Measurements from ENCODE around the gene CHADL.

CHADL gene

DNA sequence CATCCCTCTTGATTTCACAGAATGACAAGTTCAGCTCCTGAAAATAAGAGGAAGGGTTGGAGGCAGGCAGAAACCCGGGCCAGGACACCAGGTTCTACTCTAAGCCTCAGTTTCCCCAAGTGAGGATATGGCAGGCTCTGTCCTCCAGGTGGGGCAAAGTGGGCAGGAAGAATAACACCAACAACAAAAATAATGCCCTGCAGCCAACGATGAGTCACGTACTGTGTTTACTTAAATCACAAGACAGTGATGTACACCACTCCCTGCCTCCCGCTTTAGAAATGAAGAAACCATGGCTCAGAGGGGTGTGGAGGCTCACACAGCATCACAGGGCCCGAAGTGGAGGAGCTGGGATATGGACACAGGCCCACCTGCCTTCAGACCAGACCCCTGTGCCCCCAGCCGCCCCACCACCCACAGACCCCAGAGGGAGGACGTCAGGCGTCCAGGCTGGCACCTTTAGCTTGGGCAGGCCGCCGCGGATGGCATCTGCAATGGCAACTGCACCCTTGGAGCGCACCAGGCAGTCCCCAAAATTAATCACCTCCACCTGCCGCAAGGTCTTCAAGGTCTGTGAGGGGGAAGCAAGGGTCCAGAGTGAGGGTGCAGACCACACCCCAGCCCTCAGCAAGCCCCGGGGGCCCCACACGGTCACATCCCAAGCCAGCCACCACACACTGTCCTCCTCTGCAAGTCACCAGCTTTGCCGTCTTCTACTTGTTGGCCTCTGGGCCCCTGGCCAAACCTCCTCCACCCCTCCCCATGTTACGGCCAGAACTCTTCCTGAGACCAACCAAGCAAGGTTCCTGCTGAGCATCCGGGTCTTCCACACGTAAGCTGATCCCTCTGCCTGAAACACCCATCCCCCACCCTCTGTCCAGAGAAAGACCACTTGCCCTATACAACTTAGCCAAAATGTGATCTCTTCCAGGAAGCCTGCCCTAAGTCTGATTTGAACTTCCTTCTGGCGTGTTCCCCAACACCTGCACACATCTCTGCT, 15.8 kb upstream of the CHADL start:
- DNase-seq = no peak

DNA sequence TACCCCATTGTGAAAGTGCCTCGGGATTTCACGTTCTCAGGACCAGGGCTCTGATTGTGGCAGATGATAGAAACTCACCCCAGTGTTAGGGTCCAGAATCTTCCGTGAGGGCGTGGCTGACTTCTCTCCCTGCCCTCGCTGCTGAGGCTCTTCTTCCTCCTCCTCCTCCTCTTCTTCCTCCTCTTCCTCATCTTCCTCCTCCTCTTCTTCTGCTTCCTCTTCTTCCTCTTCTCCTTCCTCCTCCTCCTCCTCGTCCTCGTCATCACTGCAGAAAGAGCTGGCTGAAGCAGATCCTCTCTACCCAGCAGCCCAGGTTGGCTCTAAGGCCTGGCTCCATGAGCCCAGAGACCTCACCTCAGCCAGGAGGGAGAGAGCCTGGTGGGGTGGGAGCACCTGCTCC, 13.5 kb upstream of the CHADL start:
- DNase-seq = no peak

DNA sequence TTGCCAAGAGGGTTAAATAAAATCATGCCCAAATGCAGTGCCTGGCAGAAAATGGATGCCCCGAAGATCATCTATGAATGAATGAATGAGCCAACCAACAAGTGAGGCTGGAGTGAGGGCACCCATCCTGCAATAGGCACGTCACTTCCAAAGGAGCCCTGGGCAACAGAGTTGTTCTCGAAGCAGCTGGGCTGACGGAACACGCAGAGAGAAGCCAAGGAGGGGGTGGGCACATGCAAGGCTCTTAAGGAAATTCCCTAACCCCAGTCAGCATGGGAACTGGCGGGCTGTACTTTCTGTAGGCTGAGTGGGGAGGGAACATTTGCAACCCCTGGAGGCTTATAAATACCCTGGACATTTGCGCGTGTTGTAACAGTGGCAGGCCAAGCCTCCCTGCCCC, 11.6 kb upstream of the CHADL start:
- no peak for DNase-seq

DNA sequence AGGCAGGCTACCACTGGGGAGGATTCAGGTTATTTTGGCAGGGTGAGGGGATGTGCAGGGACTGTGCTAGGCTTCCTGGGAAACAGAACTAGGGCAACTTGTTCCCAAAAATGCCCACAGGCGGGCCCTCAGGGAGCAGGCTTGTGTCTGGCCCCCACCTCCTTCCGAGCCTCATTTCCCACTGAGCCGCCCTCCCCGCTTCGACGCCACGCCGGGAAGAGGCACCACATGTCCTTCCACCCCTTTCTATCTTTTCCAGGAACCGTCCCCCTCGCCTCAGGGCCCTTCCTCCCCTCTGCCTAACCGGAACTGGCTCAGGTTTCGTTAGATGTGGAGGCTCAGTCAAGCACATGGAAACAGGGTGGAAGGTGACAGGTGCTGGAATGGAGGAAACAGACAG, 9.4 kb upstream of the CHADL start:
- no peak for DNase-seq

DNA sequence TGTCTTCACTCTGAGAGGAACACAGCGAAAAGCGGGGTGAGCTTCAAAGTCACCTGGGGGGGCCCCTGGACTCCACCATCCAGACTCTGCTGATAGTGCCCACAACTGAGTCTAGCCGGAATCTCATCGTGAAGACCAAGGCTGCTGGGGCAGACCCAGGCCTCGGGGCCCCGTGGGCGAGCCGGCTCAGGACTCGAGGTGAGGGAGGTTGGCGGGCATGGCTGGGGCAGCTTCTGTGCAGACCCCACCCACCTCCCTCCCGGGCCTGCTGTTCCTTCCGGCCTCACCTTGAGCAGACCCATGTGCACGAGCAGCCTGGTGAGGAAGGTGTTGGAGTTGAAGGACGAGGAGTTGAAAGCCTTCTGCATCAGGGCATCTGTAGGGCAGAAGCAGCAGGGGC, 8.7 kb upstream of the CHADL start:
- DNase-seq = no peak

DNA sequence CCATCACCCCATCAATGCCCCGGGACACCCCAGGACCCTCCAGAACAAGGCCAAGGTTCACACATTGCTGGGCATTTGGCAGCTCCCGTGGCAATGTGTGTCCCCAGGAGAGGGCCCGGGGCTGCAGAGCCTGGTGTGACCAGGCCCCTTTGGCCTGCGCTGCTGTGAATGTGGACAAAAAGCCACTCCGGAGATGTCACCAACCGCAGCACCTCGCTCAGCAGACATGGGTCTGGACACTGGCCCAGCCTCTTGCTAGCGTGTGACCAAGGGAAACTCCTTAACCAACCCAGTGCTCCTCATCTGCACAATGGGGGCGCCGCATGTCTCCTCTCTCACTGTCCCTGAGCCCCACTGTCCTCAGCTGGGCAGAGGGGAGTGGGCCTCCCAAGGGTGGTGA, 8.0 kb upstream of the CHADL start:
- DNase-seq = no peak

DNA sequence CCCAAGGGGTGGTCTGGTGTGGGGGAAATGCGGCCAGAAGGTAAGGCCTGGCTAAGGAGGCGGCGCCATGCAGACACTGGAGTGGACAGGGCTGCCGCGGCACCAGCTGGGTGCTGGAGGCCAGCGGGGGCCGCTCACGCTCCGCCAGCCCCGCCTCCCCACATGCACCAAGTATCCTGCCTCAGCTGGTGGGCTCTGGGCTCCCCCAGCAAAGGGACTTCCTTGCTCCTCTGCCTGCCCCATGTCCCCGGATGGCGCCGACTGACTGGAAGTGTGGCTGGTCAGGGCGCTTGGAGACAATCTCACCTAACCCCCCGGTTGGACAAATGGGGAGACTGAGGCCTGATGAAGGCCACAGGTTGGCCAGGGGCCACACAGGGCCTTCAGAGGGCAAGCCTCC, 7.6 kb upstream of the CHADL start:
- DNase-seq = no peak

DNA sequence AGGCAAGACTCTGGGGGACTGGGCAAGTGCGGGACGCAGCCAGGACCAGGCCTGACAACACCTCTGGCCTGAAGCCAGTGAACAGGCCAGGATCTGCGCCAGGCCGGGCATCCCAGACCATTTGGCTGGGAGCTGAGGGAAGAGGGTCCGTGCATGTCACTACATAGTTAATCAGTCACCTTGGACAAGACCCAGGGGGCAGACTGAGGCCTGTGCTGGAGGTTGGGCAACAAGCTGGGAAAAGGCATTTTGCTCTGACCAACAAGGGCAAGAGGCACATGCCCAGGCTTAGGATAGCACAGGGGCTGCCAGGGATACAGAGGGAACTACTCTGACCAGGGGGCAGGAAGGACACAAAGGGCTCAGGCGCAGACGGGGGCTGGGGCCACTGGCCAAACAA, 7.0 kb upstream of the CHADL start:
- DNase-seq = no peak

DNA sequence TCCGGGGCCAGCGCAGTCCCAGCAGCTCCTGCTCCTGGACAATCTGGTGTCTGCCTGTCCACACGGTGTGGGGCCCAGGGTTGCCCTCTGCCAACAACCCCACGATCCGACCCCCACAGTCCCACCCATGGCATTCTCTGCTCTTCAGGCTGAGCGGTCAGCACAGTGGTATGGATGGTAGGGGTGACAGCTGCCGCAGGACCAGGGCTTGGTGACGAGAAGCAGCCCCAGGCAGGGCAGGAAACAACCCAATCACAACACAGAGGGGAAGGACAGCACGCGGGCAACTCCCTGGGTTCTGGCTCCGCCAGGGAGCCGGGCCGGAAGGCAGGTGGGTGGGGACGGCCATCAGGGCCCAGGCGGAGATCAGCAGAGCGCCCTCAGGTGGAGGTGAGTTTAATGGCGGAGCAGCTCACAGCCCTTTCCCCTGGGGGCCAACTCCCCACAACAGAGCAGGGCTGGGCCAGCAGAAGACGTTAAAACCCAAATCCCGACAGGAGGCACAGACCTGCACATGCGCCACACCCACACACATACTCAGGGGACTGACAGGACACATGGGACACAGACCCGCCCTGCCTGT, 5.3 kb upstream of the CHADL start:
- DNase-seq = no peak

DNA sequence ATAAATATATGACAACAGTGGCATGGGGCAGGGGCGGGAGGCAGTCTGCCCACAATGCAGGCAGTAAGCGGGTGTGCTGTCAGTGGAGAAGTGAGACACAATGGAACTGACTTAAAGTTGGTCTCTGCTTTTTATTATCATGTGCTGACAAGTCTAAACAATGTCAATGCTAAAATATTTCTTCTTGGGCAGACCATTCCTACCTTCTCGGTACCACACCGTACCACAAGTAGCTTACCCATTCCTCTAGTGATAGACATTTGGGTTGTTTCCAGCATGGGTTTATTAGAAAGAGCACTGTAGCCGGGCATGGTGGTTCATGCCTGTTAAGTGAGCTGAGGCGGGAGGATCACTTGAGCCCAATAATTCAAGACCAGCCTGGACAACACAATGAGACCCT, 2.6 kb upstream of the CHADL start:
- no peak for DNase-seq

DNA sequence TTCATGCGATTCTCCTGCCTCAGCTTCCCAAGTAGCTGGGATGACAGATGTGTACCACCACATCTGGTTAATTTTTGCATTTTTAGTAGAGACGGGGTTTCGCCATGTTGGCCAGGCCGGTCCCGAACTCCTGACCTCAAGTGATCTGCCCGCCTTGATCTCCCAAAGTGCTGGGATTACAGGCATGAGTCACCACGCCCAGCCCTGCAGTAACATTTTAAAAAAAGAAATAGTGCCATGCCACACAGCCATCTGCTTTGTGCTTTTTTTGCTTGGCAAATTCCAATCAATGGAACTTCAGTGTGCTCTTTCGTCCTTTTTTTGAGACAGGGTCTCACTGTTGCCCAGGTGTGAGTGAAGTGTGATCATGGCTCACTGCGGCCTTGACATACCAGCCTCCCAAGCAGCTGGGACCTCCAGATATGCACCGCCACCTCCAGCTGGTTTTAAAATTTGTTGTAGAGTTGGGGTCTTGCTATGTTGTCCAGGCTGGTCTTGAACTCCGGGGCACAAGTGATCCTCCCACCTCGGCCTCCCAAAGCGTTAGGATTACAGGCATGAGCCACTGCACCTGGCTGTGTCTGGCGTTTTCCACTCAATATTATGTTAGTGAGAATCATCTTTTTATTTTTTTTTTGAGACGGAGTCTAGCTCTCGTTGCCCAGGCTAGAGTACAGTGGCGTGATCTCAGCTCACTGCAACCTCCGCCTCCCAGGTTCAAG, 1.8 kb upstream of the CHADL start:
- DNase-seq = no peak

DNA sequence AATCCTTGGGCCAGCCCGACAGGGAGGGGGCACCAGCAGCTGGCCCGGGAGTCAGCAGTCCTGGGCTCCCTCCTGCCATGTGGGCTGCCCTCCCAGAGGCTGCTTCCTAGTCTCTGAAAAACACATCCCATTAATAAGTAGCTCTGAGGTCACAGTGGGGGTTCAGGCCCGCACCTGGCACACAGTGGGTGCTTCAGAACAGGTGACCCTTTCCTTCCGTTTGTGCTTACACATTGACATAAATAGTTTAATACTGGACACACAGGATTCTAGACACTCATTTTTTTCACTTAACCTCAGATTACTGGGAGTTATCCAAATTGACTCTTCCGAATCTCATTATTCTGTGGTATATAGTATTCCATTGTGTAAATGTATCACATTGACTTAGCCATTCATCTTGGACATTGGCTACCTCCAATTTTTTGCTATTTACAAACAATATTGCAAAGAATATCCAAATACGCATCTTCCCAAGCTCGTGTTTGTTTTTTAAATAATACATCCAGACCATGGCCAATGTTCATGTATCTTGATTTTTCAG, 474 bp upstream of the CHADL start:
- DNase-seq = no peak

DNA sequence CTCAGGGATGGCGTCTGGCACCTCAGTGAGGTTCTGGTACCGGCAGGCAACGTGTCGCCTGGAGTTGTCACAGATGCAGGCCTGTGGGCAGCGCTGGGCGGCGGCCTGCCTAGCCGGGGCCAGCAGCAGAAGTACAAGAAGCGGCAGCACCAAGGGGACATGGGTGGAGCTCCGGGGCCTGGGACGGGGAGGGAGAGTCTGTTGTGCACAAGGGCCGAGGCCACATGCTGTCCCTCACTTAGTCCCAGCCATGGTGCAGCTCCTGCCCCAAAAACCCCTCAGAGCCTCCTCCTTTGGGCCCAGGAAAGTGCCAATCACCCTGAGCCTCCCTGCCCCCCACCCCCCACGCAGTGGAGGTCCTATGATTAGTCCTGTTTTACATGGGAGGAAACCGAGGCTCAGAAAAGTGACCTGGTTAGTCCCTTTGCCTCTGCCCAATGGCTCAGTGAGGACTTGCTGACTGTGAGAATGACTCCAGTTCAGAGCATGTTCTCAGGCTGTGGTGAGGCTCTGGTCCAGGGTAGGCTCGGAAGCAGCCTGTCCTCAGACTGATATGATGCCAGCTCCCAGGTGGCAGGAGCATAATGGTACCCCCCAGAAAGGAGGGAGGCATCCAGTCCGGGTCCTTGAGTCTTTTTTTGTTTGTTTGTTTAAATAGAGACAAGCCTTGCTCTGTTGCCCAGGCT, 1.1 kb downstream of the CHADL start:
- DNase-seq = no peak

DNA sequence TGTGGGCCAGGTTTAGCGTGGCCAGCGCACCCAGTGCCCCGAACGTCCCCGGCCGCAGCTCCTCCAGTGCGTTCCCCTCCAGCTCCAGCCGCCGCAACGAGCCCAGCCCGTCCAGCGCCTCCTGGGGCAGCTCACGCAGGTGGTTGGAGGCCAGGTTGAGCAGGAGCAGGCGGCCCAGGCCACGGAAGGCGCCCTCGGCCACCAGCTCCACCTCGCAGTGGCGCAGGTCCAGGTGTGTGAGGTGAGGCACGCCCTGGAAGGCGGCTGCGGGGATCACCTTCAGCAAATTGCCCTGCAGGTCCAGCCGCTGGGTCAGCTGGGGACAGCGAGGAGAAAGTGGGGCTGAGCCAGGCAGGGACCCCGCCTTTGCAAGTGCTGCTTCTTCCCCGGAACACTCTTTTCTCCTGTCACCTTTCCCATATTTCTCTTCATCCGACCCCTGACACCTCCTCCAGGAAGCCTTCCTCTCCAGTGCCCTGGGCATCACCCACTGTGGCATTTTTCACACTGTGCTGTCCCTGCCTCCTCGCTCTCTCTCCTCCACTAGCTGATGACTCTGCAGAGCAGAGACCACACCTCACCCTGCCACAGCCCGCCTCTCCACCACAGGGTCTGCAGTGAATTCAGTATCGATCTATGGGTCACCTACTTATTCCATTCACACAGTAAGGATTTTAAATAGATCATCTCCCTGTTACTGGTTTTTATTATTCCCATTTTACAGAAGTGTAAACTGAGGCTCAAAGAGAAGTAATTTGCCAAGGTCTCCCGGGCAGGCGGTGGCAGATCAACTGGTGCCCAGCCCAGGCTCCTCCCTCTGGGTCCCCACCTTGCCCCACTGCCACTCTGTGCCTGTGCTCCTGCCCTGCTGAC, 1.9 kb downstream of the CHADL start:
- DNase-seq = no peak

DNA sequence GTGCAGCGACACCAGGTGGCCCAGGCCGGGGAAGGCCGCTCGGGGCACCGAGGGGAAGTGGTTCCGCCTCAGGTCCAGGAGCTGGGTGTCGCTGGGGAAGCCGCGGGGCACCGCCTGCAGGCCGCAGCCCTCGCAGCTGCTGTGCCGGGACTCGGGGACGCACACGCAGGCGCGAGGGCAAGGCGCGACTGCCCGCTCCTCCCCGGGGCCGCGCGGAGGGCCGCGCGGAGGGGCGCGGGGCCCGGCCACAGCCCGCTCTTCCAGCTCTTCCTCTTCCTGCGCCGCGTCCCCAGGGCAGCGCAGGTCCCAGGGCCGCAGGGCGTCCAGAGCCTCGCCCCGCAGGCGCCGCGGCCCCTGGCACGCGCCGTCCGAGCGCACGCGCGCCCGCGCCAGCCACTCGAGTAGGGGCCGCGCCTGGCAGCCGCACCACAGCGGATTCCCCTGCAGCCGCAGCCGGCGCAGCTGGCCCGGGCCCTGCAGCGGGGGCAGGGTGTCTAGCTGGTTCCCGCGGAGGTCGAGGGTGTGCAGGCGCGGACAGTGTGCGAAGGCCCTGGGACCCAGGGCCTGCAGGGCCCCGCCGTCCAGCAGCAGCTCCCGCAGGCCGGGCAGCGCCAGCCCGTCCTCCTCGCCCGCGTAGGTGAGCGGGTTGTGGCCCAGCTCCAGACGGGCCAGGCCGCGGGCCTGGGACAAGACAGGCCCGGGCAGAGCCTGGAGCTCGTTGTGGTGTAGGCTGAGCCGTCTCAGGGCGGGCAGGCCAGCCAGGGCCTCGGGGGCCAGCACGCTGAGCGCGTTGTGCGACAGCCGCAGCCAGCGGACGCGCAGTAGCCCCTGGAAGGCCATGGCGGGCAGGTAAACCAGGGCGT, 2.8 kb downstream of the CHADL start:
- peak; percentile 64 for DNase-seq

DNA sequence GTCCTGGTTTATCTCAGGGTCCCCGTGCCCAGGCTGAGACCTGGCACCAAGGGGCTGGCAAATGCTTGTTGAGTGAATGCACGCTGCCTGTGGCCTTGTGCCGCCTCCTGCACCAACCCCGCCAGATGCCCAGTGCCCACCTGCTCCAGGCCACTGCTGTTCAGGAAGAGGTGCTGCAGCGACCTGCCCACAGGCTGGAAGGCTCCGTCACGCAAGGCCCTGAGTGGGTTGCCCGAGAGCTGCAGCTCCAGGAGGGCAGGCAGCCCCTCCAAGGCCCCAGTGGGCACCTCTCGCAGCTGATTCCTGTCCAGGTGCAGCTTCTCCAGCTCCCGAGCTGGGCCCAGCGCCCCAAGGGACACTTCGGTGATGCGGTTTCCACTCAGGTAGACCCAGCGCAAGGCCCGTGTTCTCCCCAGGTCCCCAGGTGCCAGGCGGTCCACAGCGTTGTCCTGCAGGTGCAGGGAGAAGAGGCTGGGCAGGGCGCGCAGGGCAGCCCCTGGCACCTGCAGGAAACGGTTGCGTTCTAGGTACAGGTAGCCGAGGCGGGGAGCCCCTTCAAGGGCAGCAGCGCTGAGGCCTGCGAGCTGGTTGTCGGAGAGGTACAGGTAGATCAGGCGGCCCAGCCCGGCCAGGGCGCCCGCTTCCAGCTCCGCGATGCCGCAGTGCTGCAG, 3.6 kb downstream of the CHADL start:
- DNase-seq = no peak

DNA sequence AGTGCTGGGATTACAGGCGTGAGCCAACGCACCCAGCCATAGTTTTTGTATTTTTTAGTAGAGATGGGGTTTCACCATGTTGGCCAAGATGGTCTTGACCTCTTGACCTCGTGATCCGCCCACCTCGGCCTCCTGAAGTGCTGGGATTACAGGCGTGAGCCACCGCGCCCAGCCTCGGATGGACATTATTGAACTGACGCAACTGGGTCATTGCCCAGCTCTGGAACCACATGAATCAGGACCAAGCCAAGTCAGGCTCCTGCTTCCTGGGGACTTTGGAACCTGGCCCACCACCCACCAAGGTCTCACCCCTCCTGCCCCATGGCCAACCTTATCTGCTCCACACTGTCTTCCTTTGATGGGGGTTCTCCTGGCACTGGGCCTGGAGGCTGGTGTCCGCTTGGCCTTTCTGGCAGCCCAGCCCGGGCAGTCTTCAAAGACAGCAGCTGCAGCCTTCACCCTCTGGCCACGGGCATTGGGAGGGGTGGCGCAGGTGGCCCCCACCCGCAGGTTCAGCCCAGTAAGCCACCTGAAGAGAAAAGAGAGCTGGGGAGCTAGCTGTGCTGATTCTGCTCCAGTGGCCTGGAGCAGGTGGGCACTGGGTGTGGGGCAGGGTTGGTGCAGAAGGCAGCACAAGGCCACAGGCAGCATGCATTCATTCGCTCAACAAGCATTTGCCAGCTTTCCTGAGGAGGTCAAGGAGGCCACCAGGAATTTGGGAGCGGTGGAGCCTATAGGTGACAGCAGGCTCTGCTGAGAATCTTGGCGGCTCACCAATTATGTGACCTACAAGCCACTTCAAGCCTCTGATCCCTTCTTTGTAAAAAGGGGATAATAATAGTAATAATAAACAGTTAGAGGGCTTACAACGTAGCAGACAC, 5.7 kb downstream of the CHADL start:
- no peak for DNase-seq

DNA sequence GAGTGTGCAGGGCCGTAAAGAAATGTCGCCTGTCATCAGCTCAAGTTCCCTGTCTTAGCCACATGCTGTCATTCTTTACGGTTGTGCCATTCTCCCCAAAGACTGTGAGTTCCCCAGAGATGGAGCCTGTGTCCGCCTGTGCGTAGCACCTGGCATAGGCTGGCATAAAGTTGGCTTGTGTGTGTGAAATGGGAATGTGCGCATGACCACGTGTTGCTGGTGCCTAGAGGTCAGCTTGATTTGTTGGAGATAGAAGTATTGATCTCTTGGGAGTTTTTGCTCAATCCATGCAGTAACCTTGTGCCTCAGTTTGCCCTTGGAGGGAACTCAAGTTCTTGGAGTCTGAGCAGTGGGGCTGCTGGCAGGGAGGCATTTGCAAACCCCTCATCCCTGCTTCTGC, 9.4 kb downstream of the CHADL start:
- DNase-seq = no peak

DNA sequence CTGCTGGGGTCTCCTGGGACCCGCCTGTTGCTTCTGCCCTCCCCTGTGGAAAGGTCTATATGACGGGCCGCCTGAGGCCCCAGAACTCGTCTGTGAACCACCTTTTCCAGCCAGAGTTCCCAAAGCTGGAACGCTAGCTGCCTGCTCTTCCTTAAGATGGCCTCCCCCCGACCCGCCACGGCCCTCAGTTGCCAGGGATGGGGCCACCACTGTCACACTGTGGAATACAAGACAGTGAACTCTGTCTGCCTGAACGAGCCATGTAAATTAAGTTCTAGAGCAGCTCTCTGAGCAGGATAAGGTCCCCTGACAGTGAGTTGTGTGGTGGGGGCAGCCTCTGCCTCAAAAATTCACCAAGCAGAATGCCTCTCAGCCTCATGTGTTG, 10.3 kb downstream of the CHADL start:
- DNase-seq = no peak
